Kidney capillary endothelial cell (primary cell): Measurements from ENCODE around the gene TTYH3.
A peak's percentile ranks its signal among the peaks of the same experiment; 100 is the strongest.
"Not testable (repeated sequence)": the region's sequence is repeated elsewhere in the genome, so short reads cannot be mapped to it uniquely, and the experiment has no call there.

Experiments
- DNase-seq: peaks from one replicate; pipeline ENCODE4 v3.0.0-alpha.2; 2018; ENCODE audit warnings: low spot score

Gene TTYH3

DNA sequence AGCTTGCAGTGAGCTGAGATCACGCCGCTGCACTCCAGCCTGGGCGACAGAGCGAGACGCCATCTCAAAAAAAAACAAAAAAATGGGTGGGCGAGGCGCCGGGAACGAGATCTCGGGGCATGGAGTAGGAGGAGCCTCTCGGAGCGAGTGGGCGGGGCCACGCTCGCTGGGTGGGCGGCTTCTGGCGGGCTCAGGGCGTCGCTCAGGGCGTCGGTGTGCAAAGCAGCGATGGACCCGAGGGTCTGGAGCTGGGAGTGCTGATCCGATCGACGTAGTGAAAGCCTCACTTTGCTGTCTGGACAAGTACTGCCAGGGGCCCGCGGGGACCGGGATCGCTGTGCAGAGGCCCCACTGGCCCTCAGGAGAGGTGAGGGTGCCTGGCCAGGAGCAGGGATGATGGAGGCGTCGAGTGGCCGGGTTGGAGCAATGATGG, 33.6 kb downstream of the TTYH3 start:
- no peak for DNase-seq

GRCh38 chr7:2666155-2666554, 34.4 kb downstream of the TTYH3 start:
- DNase-seq, result no peak

- DNase-seq, result no peak
Observed at GRCh38 chr7:2666588-2667250, 34.9 kb downstream of the TTYH3 start.

DNA sequence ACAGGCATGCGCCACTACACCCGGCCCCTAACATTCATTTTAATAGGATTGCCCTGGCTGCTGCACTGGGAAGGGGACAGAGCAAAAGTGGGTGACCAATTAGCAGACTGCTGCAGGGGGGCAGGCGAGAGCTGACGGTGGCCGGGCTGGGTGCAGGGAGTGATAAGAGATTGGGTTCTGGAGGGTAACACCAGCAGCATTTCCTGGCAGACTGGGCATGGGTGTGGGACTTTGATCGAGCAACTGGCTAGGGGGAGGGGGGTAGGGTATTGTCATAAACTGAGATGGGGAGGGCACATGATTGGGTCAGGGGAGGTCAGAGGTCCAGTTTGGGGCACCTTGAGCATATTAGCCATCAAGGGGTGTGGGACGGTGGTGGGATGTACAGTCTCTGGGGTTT, 36.1 kb downstream of the TTYH3 start:
- DNase-seq, result no peak

DNA sequence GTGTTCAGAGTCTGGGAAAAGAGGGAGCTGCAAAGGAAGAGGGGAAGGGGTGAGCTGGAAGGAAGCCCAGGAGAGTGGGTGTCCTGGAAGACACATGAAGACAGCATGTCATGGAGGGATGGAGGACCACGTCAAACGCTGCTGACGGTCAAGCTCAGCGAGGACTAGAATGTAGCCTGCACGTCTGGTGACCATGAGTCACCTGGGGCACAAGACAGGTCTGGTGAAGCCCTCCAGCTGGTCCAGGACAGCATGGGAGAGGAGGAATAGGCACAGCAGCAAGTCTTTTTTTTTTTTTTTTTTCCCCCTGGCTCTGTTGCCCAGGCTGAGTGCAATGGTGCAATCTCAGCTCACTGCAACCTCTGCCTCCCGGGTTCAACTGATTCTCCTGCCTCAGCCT, 36.6 kb downstream of the TTYH3 start:
- no peak for DNase-seq

- no peak for DNase-seq
Observed at GRCh38 chr7:2670171-2670570, 38.4 kb downstream of the TTYH3 start.

DNA sequence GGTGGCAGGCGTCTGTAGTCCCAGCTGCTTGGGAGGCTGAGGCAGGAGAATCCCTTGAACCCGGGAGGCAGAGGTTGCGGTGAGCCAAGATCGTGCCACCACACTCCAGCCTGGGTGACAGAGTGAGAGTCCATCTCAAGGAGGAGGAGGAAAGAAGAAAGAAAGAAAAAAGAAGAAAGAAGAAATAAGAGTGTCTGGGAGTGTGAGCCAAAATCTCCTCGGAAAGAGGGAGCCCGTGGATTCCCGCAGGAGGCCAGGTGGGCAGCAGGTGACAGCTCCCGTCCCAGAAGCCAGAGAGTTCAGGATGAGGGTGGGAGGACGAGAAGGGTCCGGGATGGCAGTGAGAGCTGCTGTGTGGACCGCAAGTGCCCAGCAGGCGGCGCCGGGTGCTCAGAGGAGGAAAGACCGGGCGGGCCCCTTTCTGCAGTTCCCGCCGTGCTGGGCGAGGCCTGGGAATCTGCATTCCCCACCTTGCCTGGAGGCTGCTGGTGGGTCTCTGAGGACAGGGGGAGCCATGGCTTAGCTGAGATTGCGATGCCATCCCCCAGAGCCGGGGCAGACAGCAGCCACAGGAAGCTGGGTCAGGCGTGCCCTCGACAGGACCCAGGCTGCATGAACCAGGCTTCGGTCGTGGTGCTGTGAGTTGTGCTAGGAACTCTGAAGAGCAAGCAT, 39.1 kb downstream of the TTYH3 start:
- peak; percentile 60 for DNase-seq

- not testable (repeated sequence) for DNase-seq
Observed at GRCh38 chr7:2673214-2673613, 41.4 kb downstream of the TTYH3 start.

DNA sequence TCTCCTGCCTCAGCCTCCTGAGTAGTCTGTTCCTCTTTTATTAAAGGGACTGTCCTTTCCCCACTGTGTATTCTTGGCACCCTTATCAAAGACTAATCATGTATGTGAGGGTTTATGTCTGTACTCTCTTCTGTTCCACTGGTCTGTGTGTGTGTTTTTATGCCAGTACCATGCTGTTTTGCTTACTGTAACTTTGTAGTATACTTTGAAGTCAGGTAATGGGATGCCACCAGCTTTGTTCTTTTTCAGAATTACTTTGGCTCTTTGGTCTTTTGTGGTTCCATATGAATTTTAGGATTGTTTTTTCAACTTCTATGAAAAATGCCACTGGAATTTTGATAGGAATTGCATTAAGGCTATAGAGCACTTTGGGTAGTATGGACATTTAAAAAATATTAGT, 42.1 kb downstream of the TTYH3 start:
- no peak for DNase-seq

GRCh38 chr7:2675256-2675764, 43.5 kb downstream of the TTYH3 start:
- no peak for DNase-seq

DNA sequence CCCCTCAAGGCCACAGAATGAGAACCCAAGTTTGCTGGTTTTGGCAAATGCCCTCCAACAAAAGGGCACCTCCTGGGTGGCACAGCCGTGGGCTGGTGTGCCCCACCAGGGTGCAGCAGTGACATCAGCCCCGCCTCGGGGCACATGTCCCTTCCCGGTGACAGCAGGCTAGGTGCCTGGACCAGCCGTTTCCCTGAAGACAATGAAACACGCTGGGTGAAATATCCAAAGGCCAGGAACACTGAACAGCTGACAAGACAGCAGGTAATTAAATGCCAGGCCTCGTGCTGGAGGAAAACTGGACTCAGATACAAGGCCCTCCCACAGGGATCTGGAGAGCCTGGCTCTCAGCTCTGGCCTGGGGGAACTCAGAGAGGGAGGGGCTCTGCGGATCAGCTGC, 44.8 kb downstream of the TTYH3 start:
- not testable (repeated sequence) for DNase-seq

GRCh38 chr7:2678454-2678853, 46.7 kb downstream of the TTYH3 start:
- not testable (repeated sequence) for DNase-seq

- not testable (repeated sequence) for DNase-seq
Observed at GRCh38 chr7:2679135-2680127, 47.6 kb downstream of the TTYH3 start.

DNA sequence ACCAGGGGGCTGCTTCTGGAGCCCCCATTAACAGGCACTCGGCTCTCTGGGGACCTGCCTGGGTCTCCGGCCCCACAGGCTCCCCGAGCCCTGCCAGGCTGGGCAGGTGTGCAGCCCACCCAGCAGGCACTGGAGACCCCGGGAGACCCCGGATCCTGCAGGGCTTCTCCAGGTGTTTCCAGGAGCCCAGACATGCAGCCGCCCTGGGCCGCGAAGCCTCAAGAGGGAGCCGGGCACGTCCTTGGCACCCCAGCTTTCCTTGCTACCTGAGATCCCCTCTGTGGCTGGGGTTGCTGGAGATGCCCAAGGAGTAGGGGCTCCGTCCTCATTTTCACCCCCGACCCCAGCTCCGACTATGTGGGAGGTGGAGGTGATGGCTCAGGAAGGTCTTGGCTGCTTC, 48.5 kb downstream of the TTYH3 start:
- DNase-seq, result no peak

DNA sequence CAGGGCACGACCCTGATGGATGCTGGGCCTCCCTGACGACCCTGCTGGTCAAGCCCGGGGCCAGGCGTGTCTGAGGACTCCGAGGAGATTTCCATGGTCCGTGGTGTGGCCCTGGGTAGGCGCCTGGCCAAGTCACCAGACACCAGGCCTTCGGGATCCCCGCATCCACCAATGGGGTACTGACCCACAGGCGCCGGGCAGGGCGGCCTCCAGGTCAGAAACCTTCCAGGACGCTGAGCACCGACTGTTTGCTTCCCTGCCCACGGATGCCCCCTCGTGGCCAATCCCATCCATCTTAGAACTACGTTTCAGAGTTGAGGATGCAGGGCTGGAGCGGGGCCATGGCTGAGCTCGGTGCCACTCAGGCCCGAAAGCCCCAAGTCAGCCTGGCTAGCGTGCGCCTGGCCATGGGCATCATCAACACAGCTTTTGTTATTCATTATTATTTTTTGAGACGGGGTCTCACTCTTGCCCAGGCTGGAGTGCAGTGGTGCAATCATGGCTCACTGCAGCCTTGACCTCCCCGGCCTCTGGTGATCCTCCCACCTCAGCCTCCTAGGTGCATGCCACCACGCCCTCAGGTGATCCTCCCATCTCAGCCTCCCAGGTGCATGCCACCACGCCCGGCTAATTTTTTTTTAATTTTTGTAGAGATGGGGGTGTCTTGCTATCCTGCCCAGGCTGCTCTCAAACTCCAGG, 49.2 kb downstream of the TTYH3 start:
- peak; percentile 71 for DNase-seq

- DNase-seq, result no peak
Observed at GRCh38 chr7:2681929-2682799, 50.4 kb downstream of the TTYH3 start.

GRCh38 chr7:2684501-2684900, 52.7 kb downstream of the TTYH3 start:
- DNase-seq, result no peak

DNA sequence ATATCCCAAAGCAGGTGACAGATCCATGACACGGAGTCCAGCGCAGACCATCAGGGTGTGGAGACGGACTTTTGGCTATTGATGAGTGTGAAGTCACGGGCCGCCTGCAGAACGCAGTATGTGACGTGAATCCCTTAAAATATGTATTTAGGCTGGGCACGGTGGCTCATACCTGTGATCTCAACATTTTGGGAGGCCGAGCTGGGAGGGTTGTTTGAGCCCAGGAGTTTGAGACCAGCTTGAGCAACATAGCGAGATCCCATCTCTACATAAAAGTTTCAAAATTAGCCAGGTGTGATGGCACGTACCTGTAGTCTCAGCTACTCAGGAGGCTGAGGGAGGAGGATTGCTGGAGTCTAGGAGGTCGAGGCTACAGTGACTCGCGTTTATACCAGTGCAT, 54.3 kb downstream of the TTYH3 start:
- DNase-seq, result no peak

DNA sequence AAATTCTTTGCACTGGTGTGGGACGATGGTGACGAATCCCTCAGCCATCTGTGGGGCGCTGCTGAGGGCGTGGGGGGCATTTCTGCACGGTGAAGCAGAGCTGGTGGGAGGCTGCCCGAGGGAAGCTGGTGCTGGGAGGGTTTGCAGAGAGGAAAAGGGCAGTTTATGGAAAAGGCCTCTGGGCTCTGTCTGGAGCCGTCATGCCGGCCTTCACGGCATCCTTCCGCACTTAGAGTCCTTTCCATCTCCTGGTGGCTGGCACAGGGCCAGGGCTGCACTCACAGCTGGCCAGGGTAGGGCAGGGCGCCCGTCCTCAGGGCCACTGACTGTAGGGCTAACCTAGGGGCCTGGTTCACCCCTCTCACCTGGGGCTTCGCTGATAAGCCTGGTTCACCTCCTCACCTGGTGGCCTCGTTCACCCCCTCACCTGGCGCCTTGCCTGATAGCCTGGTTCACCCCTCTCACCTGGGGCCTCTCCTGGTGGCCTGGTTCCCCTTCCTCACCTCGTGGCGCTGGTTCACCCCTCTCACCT, 55.6 kb downstream of the TTYH3 start:
- no peak for DNase-seq

GRCh38 chr7:2687881-2688318, 56.1 kb downstream of the TTYH3 start, which contains the start of gene AMZ1:
TSS of gene AMZ1 (plus strand) at chr7:2688202. CDS start at chr7:2700452, 12,250 bp downstream.
- DNase-seq, result no peak
